ENCODE measurements around the gene TTC39B. TPM values are rescaled to one million over a fixed set of nuclear protein-coding genes. Genes with fewer than 3 reads are reported as not detected.
A peak's percentile ranks its signal among the peaks of the same experiment; 100 is the strongest.

TTC39B gene
- total RNA-seq, 1 donor from 2014 or later: 49.2 TPM

DNA sequence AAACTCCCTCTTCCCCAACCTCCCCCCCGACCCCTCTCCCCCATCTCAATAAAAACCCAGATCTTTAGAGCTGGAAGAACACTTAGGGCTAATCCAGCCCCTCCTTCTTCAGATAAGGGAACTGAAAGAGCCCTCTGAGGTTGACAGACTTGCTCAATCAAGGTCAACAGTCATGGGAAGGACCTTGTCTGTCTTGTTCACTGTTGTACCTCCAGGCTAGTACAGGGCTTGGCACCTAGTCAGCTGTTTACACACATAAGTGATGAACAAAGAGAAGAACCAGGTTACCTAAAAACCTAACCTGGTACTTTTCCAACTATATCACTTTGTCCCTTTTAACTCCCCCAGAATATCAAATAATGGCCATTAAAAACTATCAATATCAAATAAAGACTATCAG, 2.4 kb downstream of the TTC39B start:
- intact Hi-C loops (cut with DNase I): no loop called here
- TF ChIP-seq, protein P1, sequence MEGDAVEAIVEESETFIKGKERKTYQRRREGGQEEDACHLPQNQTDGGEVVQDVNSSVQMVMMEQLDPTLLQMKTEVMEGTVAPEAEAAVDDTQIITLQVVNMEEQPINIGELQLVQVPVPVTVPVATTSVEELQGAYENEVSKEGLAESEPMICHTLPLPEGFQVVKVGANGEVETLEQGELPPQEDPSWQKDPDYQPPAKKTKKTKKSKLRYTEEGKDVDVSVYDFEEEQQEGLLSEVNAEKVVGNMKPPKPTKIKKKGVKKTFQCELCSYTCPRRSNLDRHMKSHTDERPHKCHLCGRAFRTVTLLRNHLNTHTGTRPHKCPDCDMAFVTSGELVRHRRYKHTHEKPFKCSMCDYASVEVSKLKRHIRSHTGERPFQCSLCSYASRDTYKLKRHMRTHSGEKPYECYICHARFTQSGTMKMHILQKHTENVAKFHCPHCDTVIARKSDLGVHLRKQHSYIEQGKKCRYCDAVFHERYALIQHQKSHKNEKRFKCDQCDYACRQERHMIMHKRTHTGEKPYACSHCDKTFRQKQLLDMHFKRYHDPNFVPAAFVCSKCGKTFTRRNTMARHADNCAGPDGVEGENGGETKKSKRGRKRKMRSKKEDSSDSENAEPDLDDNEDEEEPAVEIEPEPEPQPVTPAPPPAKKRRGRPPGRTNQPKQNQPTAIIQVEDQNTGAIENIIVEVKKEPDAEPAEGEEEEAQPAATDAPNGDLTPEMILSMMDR (IDR thresholded peaks at IDR 0.05): no peak
- no peak overlapping the region for H3K4me3 ChIP-seq
- no peaks in the 10 kb centered on the region for H3K36me3 ChIP-seq
- DNase-seq (no peak), ATAC-seq (no peak)
- peaks cover 14% of the 10 kb centered on the region for H3K4me1 ChIP-seq
- H3K27ac ChIP-seq: no peak overlapping the region
- H3K27me3 ChIP-seq (ENCODE audit: low read depth): no peaks in the 10 kb centered on the region
- no peaks in the 10 kb centered on the region for H3K9me3 ChIP-seq

DNA sequence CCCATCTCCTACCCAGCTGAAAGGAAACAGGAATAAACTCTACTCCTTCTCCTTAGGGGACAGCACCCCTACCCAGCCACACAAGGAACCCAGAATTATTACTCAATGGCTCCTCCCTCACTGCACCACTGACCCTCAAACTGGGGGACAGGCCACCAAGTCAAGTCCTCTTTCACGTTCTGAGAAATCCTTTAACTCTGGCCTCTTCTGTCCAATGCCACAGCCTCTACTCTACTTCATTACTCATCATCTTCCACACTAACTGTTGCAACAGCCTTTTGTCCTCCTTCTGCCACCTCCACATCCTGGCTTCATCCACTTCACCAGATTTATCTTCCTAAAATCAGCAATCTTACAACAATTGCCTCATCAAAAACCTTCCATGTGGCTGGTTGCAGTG, 6.8 kb downstream of the TTC39B start:
- intact Hi-C loops (cut with DNase I): no loop called here
- TF ChIP-seq, protein P1 (IDR thresholded peaks at IDR 0.05): no peak
- ATAC-seq (peak; percentile 63 to 83), DNase-seq (no peak)
- Histone ChIP-seq H3K27me3 (ENCODE audit: low read depth) (no peaks in the 10 kb centered on the region), H3K27ac (peak overlapping the region; percentile 24), H3K4me1 (peaks cover 29% of the 10 kb centered on the region), H3K36me3 (no peaks in the 10 kb centered on the region), H3K9me3 (no peaks in the 10 kb centered on the region), H3K4me3 (no peak overlapping the region)

DNA sequence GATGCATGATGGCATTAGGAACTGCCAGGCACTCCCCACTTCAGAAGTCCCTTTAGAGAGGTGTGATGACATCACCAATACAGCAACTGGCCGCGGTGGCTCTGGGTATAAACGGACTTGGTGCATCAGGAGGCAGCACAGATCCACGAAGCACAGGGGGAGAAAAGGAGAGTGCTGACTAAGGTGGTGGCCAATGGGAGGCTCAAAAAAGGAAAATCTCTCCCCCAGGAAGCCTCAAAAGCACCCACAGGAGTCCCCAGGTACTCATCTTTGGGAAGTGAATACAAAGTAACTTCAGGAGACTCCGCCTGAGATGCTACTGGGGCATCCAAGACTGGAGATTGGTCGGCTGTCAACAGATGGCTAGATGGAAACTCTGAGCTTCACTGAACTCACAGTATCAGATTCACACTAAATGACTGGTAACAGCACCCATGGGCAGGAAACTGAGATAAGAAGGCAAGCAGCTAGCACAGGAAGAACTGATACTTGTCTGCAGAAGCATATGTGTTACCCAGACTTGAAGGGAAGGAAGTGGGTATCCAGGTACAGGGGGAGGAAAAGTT, 7.6 kb downstream of the TTC39B start:
- Histone ChIP-seq H3K9me3 (no peaks in the 10 kb centered on the region), H3K4me1 (peaks cover 34% of the 10 kb centered on the region), H3K27ac (peak overlapping the region; percentile 3), H3K36me3 (no peaks in the 10 kb centered on the region), H3K27me3 (ENCODE audit: low read depth) (no peaks in the 10 kb centered on the region), H3K4me3 (no peak overlapping the region)
- no peak for DNase-seq
- ATAC-seq: peak in 1 of 2 donors; percentile 35
- TF ChIP-seq, protein P1 (IDR thresholded peaks at IDR 0.05): no peak
- intact Hi-C loops (cut with DNase I): no loop called here

DNA sequence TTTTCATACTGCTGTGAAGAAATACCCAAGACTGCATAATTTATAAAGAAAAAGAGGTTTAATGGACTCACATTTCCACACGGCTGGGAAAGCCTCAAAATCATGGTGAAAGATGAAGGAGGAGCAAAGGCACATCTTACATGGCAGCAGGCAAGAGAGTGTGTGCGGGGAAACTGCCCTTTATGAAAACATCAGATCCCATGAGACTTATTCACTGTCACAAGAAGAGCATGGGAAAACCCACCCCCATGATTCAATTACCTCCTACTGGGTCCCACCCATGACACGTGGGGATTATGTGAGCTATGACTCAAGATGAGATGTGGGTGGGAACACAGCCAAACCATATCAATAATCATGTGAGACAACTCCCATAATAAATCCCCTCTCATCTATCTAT, 8.7 kb downstream of the TTC39B start:
- H3K4me1 ChIP-seq: peaks cover 45% of the 10 kb centered on the region
- no peaks in the 10 kb centered on the region for H3K9me3 ChIP-seq
- no peak for ATAC-seq
- no peak overlapping the region for H3K27ac ChIP-seq
- no peak overlapping the region for H3K4me3 ChIP-seq
- DNase-seq: no peak
- no peaks in the 10 kb centered on the region for H3K36me3 ChIP-seq
- H3K27me3 ChIP-seq (ENCODE audit: low read depth): no peaks in the 10 kb centered on the region
- TF ChIP-seq, protein P1 (IDR thresholded peaks at IDR 0.05): no peak
- intact Hi-C loops (cut with DNase I): no loop called here

DNA sequence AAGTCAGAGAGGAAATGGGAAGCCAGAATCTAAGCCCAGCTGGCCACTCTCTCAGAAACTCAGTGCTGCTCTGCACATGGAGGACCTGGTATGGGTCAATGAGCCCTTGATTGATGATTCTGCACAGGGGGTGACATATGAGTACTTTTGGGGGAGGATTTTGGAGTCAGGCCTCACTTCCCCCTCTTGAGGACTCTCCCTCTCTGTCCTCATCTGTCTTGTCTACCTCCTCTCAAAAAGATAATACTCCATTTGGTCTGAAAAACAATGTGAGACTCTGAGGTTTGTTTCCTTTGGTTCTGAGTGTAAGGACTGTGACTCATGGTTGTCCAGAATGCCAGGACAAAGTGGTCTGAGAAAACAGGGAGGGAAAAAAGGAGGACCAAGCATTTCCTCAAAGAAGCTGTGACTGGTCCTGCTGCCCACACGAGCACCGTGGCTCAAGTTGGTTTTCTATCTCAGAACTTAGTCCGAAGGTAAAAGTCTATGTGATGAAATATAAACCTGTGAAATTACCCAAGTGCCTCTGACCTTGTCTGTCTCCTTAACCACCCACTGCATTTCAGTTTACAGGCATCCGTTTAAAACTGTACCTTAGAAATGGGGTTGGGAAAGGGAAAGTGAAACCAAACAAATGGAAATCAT, 11.1 kb downstream of the TTC39B start:
- ATAC-seq (peak in 1 of 2 donors; percentile 72), DNase-seq (no peak)
- Histone ChIP-seq H3K27ac (peak overlapping the region; percentile 87), H3K4me3 (peak overlapping the region; percentile 52), H3K36me3 (no peaks in the 10 kb centered on the region), H3K27me3 (ENCODE audit: low read depth) (no peaks in the 10 kb centered on the region), H3K9me3 (no peaks in the 10 kb centered on the region), H3K4me1 (peaks cover 46% of the 10 kb centered on the region)
- TF ChIP-seq, protein P1 (IDR thresholded peaks at IDR 0.05): no peak
- intact Hi-C loops (cut with DNase I): no loop called here
